ENCODE measurements around the gene SAE1. TPM values are rescaled to one million over a fixed set of nuclear protein-coding genes. Genes with fewer than 3 reads are reported as not detected.

SAE1 gene
- total RNA-seq, 2 donors from 2014 or later, result 95.6 to 158 TPM

DNA sequence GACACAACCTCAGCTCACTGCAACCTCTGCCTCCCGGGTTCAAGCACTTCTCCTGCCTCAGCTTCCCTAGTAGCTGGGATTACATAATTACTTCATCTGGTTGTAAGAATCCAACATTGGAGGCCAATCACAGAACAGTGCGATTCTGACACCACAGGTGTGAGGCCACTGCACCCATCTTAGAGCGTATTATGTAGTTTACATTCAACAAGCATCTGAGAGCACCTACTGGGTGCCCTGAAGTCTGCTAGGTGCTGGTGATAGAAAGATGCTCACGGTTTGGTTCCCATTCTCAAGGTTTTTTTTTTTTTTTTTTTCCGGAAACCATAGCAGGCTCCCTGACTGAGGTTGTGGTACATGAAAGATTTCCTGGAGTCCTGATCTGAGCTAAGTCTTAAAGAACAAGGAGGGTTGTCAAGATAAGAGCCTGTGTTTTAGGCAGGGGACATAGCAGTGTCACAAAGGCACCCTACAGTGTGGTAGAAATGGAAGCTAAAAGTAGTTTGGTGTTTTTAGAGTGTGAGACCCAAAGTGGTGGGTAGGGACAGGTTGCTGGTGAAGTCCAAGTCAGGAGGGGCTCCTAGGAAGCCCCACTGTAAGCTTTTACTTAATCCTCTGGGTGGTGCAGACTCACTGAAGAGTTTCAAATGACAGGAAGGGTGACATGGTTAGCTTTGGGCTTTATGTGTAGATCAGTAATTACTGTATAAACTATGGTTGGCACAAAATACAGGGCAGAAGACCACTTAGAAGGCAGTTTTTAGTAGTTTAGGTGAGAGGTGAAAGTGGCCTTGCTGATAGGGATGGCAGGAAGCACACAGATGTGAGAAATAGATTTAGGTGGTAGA, 15.2 kb downstream of the SAE1 start:
- Mint-ChIP-seq H3K36me3 (peaks cover 28% of the 10 kb centered on the region), H3K27me3 (no peaks in the 10 kb centered on the region), H3K4me3 (no peak overlapping the region), H3K27ac (peak overlapping the region in 1 of 2 donors; percentile 26), H3K9me3 (no peaks in the 10 kb centered on the region), H3K4me1 (ENCODE audit: low read depth in 2 of 2) (peaks cover 18 to 26% of the 10 kb centered on the region in 2 donors)
- DNase-seq (ENCODE audit: low spot score), result no peak
- ATAC-seq, result no peak

DNA sequence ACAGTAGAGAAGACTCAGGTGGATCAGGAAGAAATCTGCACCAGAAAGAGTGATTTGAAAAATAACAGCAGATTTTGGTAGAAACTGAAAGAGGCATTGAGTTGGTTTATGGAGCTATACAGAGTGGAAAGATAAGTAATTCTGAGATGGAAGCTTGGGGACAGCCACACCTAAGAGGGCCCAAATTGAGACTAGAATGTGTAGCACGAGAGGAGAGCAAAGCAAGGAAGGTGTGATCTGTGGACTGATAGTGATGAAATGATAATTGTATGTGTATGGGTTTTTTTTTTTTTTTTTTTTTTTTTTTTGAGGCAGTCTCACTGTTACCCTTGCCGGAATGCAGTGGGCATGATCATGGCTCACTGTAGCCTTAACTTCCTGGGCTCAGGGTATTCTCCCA, 16.3 kb downstream of the SAE1 start:
- Mint-ChIP-seq H3K9me3 (no peaks in the 10 kb centered on the region), H3K27ac (peak overlapping the region; percentile 13 to 26), H3K4me3 (no peak overlapping the region), H3K36me3 (peaks cover 38% of the 10 kb centered on the region), H3K27me3 (no peaks in the 10 kb centered on the region), H3K4me1 (ENCODE audit: low read depth in 2 of 2) (peaks cover 14 to 26% of the 10 kb centered on the region in 2 donors)
- DNase-seq (ENCODE audit: low spot score) (no peak), ATAC-seq (no peak)

DNA sequence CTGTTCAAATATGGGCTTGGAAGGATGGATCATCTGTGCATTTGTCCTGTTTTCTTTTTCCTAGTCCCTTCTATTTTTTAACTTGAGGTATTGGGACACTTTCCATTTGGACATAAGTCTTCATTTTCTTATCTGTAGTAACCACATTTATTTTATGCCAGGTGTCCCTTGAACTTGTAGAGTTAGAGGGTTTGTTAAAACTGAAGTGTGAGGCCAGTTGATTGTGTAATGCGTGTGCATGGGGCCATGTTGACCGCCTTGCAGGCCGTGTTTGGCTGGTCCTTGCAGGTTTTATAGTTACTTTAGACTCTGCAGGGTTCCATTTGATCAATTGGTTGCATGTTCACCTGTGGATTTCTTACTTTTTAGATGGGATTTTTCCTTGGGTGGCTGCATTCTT, 21.0 kb downstream of the SAE1 start:
- no peak overlapping the region for H3K4me3 Mint-ChIP-seq
- peaks cover 10 to 20% of the 10 kb centered on the region in 2 donors for H3K4me1 Mint-ChIP-seq (ENCODE audit: low read depth in 2 of 2)
- H3K9me3 Mint-ChIP-seq, result no peaks in the 10 kb centered on the region
- peak overlapping the region; percentile 50 to 61 for H3K27ac Mint-ChIP-seq
- peaks cover 48% of the 10 kb centered on the region for H3K36me3 Mint-ChIP-seq
- H3K27me3 Mint-ChIP-seq, result no peaks in the 10 kb centered on the region
- DNase-seq (ENCODE audit: low spot score) (no peak), ATAC-seq (no peak)

DNA sequence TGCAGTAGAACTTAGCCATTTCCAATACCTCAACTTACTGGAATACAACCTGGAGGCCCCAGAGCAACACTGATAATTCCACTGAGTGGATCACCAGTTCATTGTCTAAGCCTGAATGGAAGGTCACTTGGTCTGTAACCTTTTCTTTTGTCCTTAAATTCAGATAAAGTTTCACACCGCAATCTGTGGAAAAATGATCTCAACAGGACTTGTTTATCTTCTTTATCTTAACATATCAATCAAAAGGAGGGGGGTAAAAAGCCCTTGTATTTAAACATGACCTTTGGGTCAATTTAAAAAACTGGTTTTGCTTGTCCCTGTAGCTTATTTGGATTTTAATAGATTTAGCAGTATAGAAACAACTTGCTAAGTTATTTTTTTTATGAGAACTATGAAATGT, 21.6 kb downstream of the SAE1 start:
- H3K27me3 Mint-ChIP-seq, result no peaks in the 10 kb centered on the region
- DNase-seq (ENCODE audit: low spot score) (no peak), ATAC-seq (no peak)
- no peak overlapping the region for H3K27ac Mint-ChIP-seq
- H3K4me1 Mint-ChIP-seq (ENCODE audit: low read depth in 2 of 2), result peaks cover 16 to 21% of the 10 kb centered on the region in 2 donors
- no peak overlapping the region for H3K4me3 Mint-ChIP-seq
- H3K9me3 Mint-ChIP-seq, result no peaks in the 10 kb centered on the region
- H3K36me3 Mint-ChIP-seq, result peaks cover 47% of the 10 kb centered on the region

DNA sequence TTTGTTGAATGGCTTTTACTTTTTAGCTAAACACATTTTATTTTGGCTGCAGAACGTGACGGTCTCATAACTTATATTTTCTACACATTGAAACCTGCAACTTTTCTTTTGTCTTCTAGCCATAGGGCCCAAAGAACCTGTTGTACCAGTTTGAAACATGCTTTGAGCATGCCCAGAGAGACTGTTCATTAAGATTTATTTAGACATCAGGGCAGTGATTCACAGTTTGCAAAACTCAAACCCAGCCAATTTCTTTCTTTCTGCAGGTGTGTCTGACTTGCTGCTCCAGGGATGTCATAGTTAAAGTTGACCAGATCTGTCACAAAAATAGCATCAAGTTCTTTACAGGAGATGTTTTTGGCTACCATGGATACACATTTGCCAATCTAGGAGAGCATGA, 22.0 kb downstream of the SAE1 start:
- ATAC-seq (no peak), DNase-seq (ENCODE audit: low spot score) (no peak)
- Mint-ChIP-seq H3K27ac (no peak overlapping the region), H3K9me3 (no peaks in the 10 kb centered on the region), H3K4me3 (no peak overlapping the region), H3K27me3 (no peaks in the 10 kb centered on the region), H3K36me3 (peaks cover 47% of the 10 kb centered on the region), H3K4me1 (ENCODE audit: low read depth in 2 of 2) (peaks cover 19 to 23% of the 10 kb centered on the region in 2 donors)

DNA sequence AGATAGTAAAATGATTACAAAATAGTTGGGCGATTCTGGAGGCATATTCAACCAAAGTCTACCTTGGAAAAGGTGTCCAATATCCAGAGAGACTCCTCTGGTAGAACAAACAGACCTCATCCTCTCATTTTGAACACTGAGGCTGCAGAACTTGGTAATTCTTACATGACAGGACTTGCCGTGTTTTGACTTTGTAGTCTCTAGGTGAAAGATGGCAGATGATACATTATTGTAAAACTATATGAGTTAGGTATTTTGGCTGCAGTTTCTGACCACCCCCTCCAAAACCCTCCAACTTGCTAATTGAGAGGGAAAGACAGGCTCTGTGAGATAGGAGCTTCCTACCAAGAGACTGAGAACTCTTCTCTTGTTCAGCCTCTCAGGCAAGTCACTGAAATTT, 22.6 kb downstream of the SAE1 start:
- H3K36me3 Mint-ChIP-seq, result peaks cover 47% of the 10 kb centered on the region
- no peaks in the 10 kb centered on the region for H3K27me3 Mint-ChIP-seq
- DNase-seq (ENCODE audit: low spot score) (no peak), ATAC-seq (no peak)
- H3K27ac Mint-ChIP-seq, result no peak overlapping the region
- no peaks in the 10 kb centered on the region for H3K9me3 Mint-ChIP-seq
- H3K4me3 Mint-ChIP-seq, result no peak overlapping the region
- peaks cover 23 to 29% of the 10 kb centered on the region in 2 donors for H3K4me1 Mint-ChIP-seq (ENCODE audit: low read depth in 2 of 2)

DNA sequence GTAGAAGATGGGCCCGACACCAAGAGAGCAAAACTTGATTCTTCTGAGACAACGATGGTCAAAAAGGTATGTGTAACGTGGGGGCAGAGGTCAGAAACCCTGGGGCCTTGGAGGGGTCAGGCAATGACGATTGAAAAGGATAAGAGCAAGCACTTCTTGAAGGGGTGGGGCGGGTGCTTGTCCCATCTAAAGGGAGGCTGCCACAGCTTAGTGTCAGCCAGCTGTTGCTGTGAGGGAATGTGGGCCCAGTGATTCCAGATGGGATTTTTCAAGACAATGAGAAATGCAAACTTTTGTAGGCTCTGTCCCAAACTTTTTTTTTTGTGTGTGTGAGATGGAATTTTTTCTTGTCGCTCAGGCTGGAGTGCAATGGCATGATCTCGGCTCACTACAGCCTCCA, 24.5 kb downstream of the SAE1 start:
- H3K4me1 Mint-ChIP-seq (ENCODE audit: low read depth in 2 of 2), result peaks cover 34 to 41% of the 10 kb centered on the region in 2 donors
- DNase-seq (ENCODE audit: low spot score), result no peak
- H3K27ac Mint-ChIP-seq, result peak overlapping the region in 1 of 2 donors; percentile 16
- peaks cover 50% of the 10 kb centered on the region for H3K36me3 Mint-ChIP-seq
- H3K4me3 Mint-ChIP-seq, result no peak overlapping the region
- H3K9me3 Mint-ChIP-seq, result no peaks in the 10 kb centered on the region
- no peak for ATAC-seq
- no peaks in the 10 kb centered on the region for H3K27me3 Mint-ChIP-seq

DNA sequence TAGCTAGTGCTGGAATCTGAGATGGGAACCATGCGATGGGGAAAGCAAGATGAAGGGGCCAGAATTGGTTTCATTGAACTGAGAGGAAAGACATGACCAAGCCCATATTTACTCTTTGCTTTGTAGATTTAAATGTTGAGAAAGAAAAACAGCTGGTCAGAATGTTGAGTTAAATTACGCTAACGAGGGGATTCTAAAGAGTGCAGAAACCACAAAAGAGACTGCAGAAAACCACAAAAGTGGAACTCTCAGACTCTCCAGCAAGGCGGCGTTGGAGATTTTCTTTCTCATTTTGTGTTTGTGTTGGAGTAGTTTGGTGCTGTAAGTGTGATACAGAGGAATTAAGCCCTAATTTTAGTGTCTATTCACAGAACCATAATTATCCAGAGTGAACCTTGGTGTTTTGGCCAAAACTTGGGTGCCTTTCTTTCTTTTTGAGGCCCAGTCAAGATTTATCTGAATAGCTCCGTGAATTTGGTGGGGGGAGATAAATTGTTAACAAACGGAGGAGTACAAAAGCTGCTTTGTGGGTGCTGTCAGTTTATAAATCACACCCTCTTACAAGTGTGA, 26.3 kb downstream of the SAE1 start:
- Mint-ChIP-seq H3K9me3 (no peaks in the 10 kb centered on the region), H3K27ac (peak overlapping the region; percentile 68 to 78), H3K4me3 (peak overlapping the region; percentile 84), H3K36me3 (peaks cover 33% of the 10 kb centered on the region), H3K4me1 (ENCODE audit: low read depth in 2 of 2) (peaks cover 31 to 35% of the 10 kb centered on the region in 2 donors), H3K27me3 (no peaks in the 10 kb centered on the region)
- DNase-seq (ENCODE audit: low spot score) (no peak), ATAC-seq (peak; percentile 80 to 81)

DNA sequence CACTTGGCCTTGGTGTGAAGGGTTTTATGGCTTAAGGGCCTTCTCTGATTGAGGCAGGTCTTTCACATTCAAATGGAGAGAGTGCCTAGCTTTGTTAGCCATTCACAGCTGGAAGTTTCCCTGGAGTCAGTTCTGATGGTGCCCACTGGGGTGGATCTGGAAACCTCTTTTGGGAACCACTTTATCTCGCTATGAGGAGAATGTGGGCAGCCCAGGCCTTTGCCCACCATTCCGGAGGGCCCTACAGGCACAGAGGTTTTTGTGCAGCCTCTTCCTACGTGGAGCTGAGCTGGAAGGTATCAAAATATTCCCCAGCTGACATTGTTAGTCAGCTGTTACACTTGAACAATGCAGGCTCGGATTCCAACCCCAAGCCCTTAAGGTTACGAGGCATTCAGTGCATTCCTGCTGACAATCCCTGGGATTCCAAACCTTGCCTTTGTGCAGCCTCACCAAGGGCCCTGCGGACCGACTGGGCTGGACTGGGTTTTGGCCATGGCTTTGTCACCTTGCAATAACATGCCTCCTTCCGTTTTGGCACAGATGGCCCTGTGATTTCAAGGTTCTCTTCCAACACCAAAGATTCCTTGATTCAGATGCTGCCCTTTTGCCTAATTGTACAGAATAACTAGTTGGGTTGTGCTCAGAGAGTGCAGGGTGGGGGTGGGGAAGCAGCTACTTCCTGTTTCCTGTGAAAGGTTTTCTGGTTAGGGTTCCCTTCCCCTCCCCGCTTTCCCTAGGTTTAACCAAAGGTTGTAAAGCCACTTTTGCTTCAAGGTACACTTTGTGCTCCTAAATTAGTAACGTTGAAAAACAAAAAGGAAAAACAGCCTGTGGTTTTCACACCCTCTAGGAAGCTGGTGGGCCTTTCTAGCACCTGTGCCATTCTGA, 27.0 kb downstream of the SAE1 start:
- Mint-ChIP-seq H3K4me3 (peak overlapping the region; percentile 84), H3K36me3 (peaks cover 25% of the 10 kb centered on the region), H3K4me1 (ENCODE audit: low read depth in 2 of 2) (peaks cover 31 to 35% of the 10 kb centered on the region in 2 donors), H3K27ac (peak overlapping the region; percentile 68 to 78), H3K27me3 (no peaks in the 10 kb centered on the region), H3K9me3 (no peaks in the 10 kb centered on the region)
- DNase-seq (ENCODE audit: low spot score), result no peak
- peak; percentile 76 to 80 for ATAC-seq

DNA sequence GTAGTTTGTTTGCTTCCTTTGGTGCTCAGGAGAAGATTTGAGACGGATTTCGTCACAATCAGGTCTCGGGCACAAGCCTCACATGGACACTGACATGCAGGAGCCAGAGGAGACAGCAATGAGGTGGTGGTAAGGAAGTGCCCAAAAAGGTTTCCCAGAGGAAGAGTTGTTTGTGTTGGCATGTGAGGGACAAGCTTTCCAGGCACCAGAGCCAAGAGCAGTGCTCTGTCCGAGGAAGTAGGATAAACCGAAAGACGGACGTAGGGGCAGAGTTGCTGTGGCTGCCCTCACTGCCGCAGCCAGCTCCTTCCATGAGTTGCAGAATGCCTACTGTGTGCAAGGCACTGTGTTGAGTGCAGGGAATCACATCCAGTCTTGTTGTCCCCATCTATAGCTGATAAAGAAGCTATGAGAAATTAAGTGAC, 27.7 kb downstream of the SAE1 start:
- peaks cover 31 to 35% of the 10 kb centered on the region in 2 donors for H3K4me1 Mint-ChIP-seq (ENCODE audit: low read depth in 2 of 2)
- H3K9me3 Mint-ChIP-seq, result no peaks in the 10 kb centered on the region
- peaks cover 21% of the 10 kb centered on the region for H3K36me3 Mint-ChIP-seq
- H3K27me3 Mint-ChIP-seq, result no peaks in the 10 kb centered on the region
- ATAC-seq (no peak), DNase-seq (ENCODE audit: low spot score) (no peak)
- peak overlapping the region; percentile 84 for H3K4me3 Mint-ChIP-seq
- peak overlapping the region; percentile 68 to 78 for H3K27ac Mint-ChIP-seq

DNA sequence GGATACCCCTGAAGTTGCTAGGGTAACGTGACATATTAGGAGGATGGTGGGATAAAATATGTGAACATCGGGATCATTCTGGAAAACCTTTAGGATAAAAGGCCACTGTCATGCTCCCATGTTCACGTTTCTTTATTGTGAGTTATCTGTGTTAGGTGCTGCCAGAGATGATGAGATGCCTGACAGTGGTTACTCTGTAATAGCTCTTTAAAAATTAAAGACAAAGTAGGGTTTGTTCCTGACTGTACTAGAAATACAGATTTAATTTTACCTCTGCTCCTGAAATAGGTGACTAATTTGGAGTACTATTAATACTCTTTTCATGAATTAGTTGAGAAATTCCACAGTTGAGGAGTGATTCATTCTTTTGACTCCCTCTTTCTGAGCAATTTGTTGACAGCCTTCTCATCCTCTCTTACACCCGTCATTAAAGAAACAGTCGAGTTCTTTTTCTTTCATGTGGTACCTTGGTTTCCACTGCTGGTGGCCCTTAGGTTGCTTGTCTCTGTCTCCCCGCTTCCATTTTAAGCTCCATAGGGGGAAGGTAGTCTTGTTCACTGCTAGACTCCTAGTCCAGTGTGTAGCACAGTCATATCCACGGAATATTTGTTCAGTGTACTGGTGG, 28.4 kb downstream of the SAE1 start:
- DNase-seq (ENCODE audit: low spot score) (no peak), ATAC-seq (no peak)
- peak overlapping the region; percentile 68 to 78 for H3K27ac Mint-ChIP-seq
- H3K27me3 Mint-ChIP-seq, result no peaks in the 10 kb centered on the region
- peaks cover 21% of the 10 kb centered on the region for H3K36me3 Mint-ChIP-seq
- H3K9me3 Mint-ChIP-seq, result no peaks in the 10 kb centered on the region
- peaks cover 31 to 35% of the 10 kb centered on the region in 2 donors for H3K4me1 Mint-ChIP-seq (ENCODE audit: low read depth in 2 of 2)
- peak overlapping the region; percentile 84 for H3K4me3 Mint-ChIP-seq

DNA sequence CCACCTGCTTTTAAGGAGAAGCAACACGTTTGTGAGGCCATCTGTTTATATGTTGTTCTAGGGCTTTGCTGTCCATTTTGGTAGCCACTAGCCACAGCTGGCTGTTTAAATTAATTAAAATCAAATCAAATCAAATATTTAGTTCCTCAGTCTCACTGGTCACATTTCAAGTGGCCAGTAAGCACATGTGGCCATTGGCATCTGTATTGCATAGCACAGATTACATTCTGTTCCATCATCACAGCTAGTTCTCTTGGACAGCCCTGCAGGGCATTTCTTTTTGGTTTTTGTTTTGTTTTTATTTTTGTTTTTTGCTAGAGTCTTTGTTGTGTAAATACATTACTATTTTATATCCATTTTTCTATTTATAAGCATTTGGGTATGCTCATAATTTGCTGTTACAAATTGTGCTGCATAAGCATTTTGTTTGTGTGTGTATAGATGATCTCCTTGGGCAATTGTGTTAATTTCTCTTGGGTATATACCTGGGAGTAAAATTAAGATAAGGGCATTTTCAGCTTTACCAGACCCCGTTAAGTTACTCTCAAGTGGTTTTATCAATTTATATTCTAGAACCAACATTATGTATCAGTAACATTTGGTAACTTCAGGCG, 31.3 kb downstream of the SAE1 start:
- Mint-ChIP-seq H3K27ac (no peak overlapping the region), H3K36me3 (peaks cover 9% of the 10 kb centered on the region), H3K4me1 (ENCODE audit: low read depth in 2 of 2) (peaks cover 20 to 22% of the 10 kb centered on the region in 2 donors), H3K9me3 (no peaks in the 10 kb centered on the region), H3K4me3 (no peak overlapping the region), H3K27me3 (no peaks in the 10 kb centered on the region)
- no peak for DNase-seq (ENCODE audit: low spot score)
- no peak for ATAC-seq

DNA sequence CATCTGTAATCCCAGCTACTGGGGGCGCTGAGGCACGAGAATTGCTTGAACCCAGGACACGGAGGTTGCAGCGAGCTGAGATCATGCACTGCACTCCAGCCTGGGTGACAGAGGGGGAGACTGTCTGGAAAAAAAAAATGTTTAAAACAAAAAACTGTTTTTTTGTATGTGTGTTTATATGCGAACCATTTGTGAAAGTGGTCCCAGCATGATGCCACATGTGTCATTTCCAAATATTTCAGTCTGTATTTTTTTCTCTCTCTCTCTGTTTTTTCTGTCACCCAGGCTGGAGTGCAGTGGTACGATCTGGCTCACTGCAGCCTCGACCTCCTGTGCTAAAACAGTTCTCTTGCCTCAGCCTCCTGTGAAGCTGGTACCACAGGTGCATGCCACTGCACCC, 37.4 kb downstream of the SAE1 start:
- H3K9me3 Mint-ChIP-seq, result no peaks in the 10 kb centered on the region
- no peak for DNase-seq (ENCODE audit: low spot score)
- H3K27me3 Mint-ChIP-seq, result no peaks in the 10 kb centered on the region
- H3K4me3 Mint-ChIP-seq, result no peak overlapping the region
- H3K36me3 Mint-ChIP-seq, result peaks cover 4% of the 10 kb centered on the region
- ATAC-seq, result no peak
- no peaks in the 10 kb centered on the region for H3K4me1 Mint-ChIP-seq (ENCODE audit: low read depth in 2 of 2)
- H3K27ac Mint-ChIP-seq, result no peak overlapping the region

Measured in natural killer cell treated with Interleukin-12 subunit alpha and Interleukin-12 subunit beta and Interleukin-15 and Interleukin-18, amount 100 ng/mL, for 72 hours (primary cell).